HepG2 (cell line): Measurements from ENCODE around the gene HSD17B11. TPM values are rescaled to one million over a fixed set of nuclear protein-coding genes. Genes with fewer than 3 reads are reported as not detected.

Source experiments
- ATAC-seq: fragments of 200-7000 bp; cut with Tn5 transposase; 3 replicates; pipeline ENCODE4 v1.9.1; 2020; ENCODE audit warnings: mild to moderate bottlenecking, moderate library complexity
- BruUV-seq: library from RNA; stranded (reverse); fragments of 400-500 nt; replicated peaks from 2 replicates; lab custom pipeline; 2021; lab: Mats Ljungman, UMichigan
- CTCF ChIA-PET: fragments of 300-600 bp; formaldehyde crosslinking; extraction: SDS; loops from one replicate; lab custom pipeline; 2021; ENCODE audit warnings: low total read pairs, inconsistent platforms, low intra/inter-chr PET ratio; lab: Yijun Ruan, JAX
- POLR2A ChIA-PET: fragments of 350-600 bp; sonication (Branson Sonifier 250); formaldehyde crosslinking; loops from one replicate; lab custom pipeline; 2020; ENCODE audit warnings: antibody characterized with exemption, inconsistent platforms; lab: Yijun Ruan, JAX
- DNase-seq: peaks from one replicate; pipeline ENCODE4 v3.0.0-alpha.2; 2015; ENCODE audit warnings: low spot score
- FAIRE-seq: peaks from 3 replicates; lab custom pipeline; 2011; peaks lifted over from hg19 to GRCh38; lab: Jason Lieb, UNC
- H2AFZ ChIP-seq: one replicate; pipeline ENCODE4 v1.6.1; 2011; ENCODE audit warnings: low read length, inconsistent platforms
- H3K27ac ChIP-seq: fragments of 300-600 bp; 3 replicates; pipeline ENCODE4 v1.8.0; 2011; ENCODE audit warnings: mixed run types, mild to moderate bottlenecking, mixed read lengths, low read length, inconsistent platforms; ENCODE audit not compliant: insufficient read depth; ENCODE audit errors: extremely low read length
- H3K27me3 ChIP-seq, 2 experiments: fragments of 200-600 bp in 1 of 2; 2 replicates in 1 of 2; 3 replicates in 1 of 2; pipeline versions ENCODE4 v1.6.0 to v1.8.0; 2011; ENCODE audit warnings: low read length in 2 of 2, mild to moderate bottlenecking in 2 of 2, moderate library complexity in 2 of 2, inconsistent platforms in 1 of 2; ENCODE audit not compliant: insufficient read depth in 2 of 2, control insufficient read depth in 1 of 2
- H3K36me3 ChIP-seq, 2 experiments: fragments of 200-600 bp in 1 of 2; replicated peaks in 1 of 2; 2 replicates in 1 of 2; 3 replicates in 1 of 2; pipeline versions ENCODE4 v1.5.1 to v1.8.0; 2011; ENCODE audit warnings: low read length in 2 of 2, inconsistent platforms in 1 of 2; ENCODE audit not compliant: insufficient read depth in 2 of 2, control insufficient read depth in 1 of 2
- H3K4me1 ChIP-seq: 2 replicates; pipeline ENCODE4 v1.5.1; 2012; ENCODE audit warnings: low read length, inconsistent platforms; ENCODE audit not compliant: insufficient read depth
- H3K4me2 ChIP-seq: 2 replicates; pipeline ENCODE4 v1.6.0; 2011; ENCODE audit warnings: low read depth, low read length, inconsistent platforms
- H3K4me3 ChIP-seq, 3 experiments: fragments of 200-600 bp in 1 of 3; sonication (generic), shearing (Covaris generic) in 1 of 3; replicated peaks in 1 of 3; 2 replicates each; pipeline ENCODE4 v1.5.1; 2011 to 2016; ENCODE audit warnings: low read length in 3 of 3, inconsistent platforms in 2 of 3, low read depth in 2 of 3, mild to moderate bottlenecking in 2 of 3, control low read depth in 1 of 3, mixed read lengths in 1 of 3; ENCODE audit not compliant: insufficient read depth in 1 of 3
- H3K79me2 ChIP-seq: one replicate; pipeline ENCODE4 v1.6.1; 2011; ENCODE audit warnings: low read length, inconsistent platforms; ENCODE audit not compliant: insufficient read depth
- H3K9ac ChIP-seq: 2 replicates; pipeline ENCODE4 v1.6.0; 2011; ENCODE audit warnings: mild to moderate bottlenecking, low read depth, low read length, inconsistent platforms; ENCODE audit not compliant: insufficient read depth
- H3K9me3 ChIP-seq: 2 replicates; pipeline ENCODE4 v1.5.1; 2012; ENCODE audit warnings: mild to moderate bottlenecking, low read length
- H4K20me1 ChIP-seq: 2 replicates; pipeline ENCODE4 v1.6.0; 2011; ENCODE audit warnings: inconsistent platforms, mild to moderate bottlenecking, low read length, moderate library complexity; ENCODE audit not compliant: insufficient read depth
- KDM1A ChIP-seq: IDR thresholded peaks from 2 replicates; pipeline ENCODE4 v1.6.1; 2016; ENCODE audit warnings: missing compliant biosample characterization
- KLF16 ChIP-seq, 2 experiments: sonication (generic) in 1 of 2; formaldehyde crosslinking in 1 of 2; IDR thresholded peaks; 2 replicates each; pipeline versions ENCODE4 v1.6.1 to v1.8.0; 2016 to 2023; ENCODE audit warnings: missing genetic modification reagents in 2 of 2, missing compliant biosample characterization in 1 of 2
- SMAD1 ChIP-seq: sonication (generic); formaldehyde crosslinking; IDR thresholded peaks from 2 replicates; pipeline ENCODE4 v1.4.0; 2020; ENCODE audit warnings: missing genetic modification reagents, low read depth, mild to moderate bottlenecking, borderline replicate concordance
- ZNF317 ChIP-seq: sonication (generic); formaldehyde crosslinking; IDR thresholded peaks from 2 replicates; pipeline ENCODE4 v1.5.0; 2020; ENCODE audit warnings: mild to moderate bottlenecking, missing genetic modification reagents
- WGBS: methylation state at CpG from one replicate; pipeline ENCODE4 v1.1.6; 2017; ENCODE audit warnings: low lambda C conversion rate; 5-methylcytosine and 5-hydroxymethylcytosine counted together
- in situ Hi-C: cut with HindIII; loops from 2 replicates; pipeline ENCODE4 v1.10.0; 2017; ENCODE audit warnings: low pct_unique_long_range_greater_than_20kb; ENCODE audit not compliant: extremely low pct_ligation_motif_present
- intact Hi-C: fragments of 100-400 bp; cut with micrococcal nuclease; formaldehyde crosslinking; loops from one replicate; pipeline ENCODE4 v1.10.0; 2022; ENCODE audit not compliant: unreplicated experiment
- polyA plus RNA-seq, 8 experiments: library from polyadenylated mRNA; depleted of rRNA in 3 of 8; stranded (reverse) in 7 of 8; unstranded in 1 of 8; fragments of >200 nt; fragmentation: Illumina TruSeq in 4 of 8; extraction: Trizol in 4 of 8; gene quantifications; 2 replicates each; pipeline versions ENCODE4 v1.2.1 to v1.2.3, GENCODE V29; 2011 to 2016; ENCODE audit warnings: low read depth in 4 of 8, missing spikeins in 1 of 8, mixed read lengths in 1 of 8; ENCODE audit not compliant: insufficient read depth in 1 of 8
- total RNA-seq, 5 experiments: library from RNA; depleted of rRNA; stranded (reverse); fragments of >200 nt; fragmentation: Illumina TruSeq; extraction: Trizol; gene quantifications; 2 replicates each; pipeline ENCODE4 v1.2.3, GENCODE V29; 2016; ENCODE audit warnings: low read depth in 1 of 5
- TF ChIP-seq, protein P1 (sequence below): sonication (generic); formaldehyde crosslinking; IDR thresholded peaks from 2 replicates; pipeline ENCODE4 v1.4.0; 2020; ENCODE audit warnings: mild to moderate bottlenecking, low read depth, missing genetic modification reagents
- TF ChIP-seq, protein P2 (sequence below): sonication (generic); formaldehyde crosslinking; IDR thresholded peaks from 2 replicates; pipeline ENCODE4 v1.5.0; 2020; ENCODE audit warnings: mild to moderate bottlenecking, low read depth, missing genetic modification reagents, borderline replicate concordance

HSD17B11 gene
- total and polyA plus RNA-seq, 2 of the 13 experiments (the other 11 are each of a cell fraction or from before 2014, with no cell fraction given): 121 to 158 TPM

DNA sequence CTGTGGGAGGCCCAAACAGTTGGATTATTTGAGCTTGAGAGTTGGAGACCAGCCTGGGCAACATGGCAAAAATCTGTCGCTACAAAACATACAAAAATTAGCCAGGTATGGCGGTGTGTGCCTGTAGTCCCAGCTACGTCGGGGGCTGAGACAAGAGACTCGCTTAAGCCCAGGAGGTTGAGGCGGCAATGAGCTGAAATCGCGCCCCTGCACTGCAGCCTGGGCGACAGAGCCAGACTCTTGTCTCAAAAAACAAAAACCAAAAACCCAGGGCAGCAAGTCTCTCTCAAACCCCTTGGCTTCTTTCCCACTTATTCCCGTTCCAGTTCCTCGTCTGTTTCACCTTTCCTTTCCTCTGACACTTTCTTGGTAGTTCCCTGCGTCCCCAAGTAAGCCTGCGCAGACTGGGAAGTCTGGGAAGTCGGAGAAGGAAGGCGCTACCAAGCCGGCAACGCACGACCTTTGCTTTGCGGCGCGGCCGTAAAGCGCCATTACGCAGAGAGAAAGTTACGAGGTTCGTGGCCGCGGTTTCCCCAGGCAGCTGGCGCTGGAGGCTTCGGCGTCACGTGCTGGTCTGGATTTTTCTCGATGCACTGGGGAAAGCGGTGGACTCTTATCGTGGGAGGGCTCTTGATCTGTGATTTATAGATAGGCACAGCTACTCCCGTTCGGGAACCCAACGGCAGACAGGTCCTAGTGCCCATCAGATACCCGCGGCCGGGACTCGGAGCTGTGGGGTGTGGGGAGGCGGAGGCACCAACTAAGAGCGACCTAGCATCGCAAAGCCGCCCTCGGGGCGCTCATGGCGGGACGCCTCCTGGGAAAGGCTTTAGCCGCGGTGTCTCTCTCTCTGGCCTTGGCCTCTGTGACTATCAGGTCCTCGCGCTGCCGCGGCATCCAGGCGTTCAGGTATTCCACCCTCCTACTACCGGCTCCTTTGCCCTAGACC lies 31.4 kb upstream of the HSD17B11 start, which contains the start of gene NUDT9 (continued):
- TF ChIP-seq, protein P1, sequence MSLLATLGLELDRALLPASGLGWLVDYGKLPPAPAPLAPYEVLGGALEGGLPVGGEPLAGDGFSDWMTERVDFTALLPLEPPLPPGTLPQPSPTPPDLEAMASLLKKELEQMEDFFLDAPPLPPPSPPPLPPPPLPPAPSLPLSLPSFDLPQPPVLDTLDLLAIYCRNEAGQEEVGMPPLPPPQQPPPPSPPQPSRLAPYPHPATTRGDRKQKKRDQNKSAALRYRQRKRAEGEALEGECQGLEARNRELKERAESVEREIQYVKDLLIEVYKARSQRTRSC (CRISPR knock-in tag): no peak
- TF ChIP-seq, protein P2, sequence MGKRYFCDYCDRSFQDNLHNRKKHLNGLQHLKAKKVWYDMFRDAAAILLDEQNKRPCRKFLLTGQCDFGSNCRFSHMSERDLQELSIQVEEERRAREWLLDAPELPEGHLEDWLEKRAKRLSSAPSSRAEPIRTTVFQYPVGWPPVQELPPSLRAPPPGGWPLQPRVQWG (CRISPR knock-in tag): no peak
- peak; percentile 62; the same call in 1 of the 2 replicates for TF ChIP-seq SMAD1
- TF ChIP-seq, all 625 proteins: peak for 335

DNA sequence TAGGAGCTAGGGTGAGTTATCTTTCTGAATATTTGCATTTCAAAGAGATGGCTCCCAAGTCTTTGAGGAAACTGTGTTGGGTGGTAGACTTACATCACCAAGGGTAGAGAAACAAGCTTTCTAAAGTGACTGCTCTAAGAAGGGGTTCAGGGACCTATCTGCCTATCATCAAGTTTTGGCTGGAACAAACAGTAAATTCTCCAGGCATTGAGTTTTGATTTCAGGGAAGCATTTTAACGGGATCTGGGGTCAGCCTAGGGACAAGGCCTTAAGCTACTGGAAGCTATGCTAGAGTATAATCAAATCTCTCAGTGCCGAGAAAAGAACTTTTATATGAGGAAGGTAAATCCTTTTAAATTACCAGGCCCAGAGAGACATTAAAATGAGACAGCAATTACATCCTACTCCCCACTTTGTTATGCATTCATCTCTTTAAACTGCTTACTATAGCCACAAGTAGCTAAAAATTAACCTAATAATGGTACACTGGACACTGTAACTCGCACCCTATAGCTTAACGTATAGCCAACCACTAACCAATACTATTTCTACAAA lies 29.4 kb upstream of the HSD17B11 start:
- Histone ChIP-seq H3K36me3 (no peaks in the 10 kb centered on the region), H3K4me1 (peaks cover 80% of the 10 kb centered on the region), H3K79me2 (peaks cover 29% of the 10 kb centered on the region), H3K9ac (peak overlapping the region; percentile 19), H3K4me2 (peak overlapping the region; percentile 92), H4K20me1 (no peaks in the 10 kb centered on the region), H2AFZ (no peak overlapping the region), H3K27me3 (no peaks in the 10 kb centered on the region; a peak in 1 of 5 replicates), H3K9me3 (no peaks in the 10 kb centered on the region), H3K4me3 (peak overlapping the region; percentile 5 to 35 (median 25); a peak in 4 of 6 replicates), H3K27ac (peak overlapping the region; percentile 55)
- ChIA-PET CTCF (no interaction called here), POLR2A (interaction anchor here (1.0 to 9.6 kb wide), 6 partner anchors 11 to 142 kb away, joined by 3 to 172 read pairs (median 5); partner anchors contain the start of gene HSD17B11)
- TF ChIP-seq KLF16 (CRISPR knock-in tag; IDR thresholded peaks at IDR 0.05) (0 out of 4 replicates have a peak, but pooled peaks of 1 of the 2 experiments have one; percentile 17), ZNF317 (CRISPR knock-in tag) (no peak), KDM1A (CRISPR knock-in tag) (0 out of 2 replicates have a peak, but pooled peaks have one; percentile 2)
- DNase-seq (no peak), FAIRE-seq (no peak), ATAC-seq (no peak)
- intact Hi-C loops (loop anchor here (5.0 to 10.0 kb wide), 2 partner anchors 46 to 47 kb away; no protein-coding TSS in a partner anchor), in situ Hi-C loops (no loop called here)
- WGBS: 0% methylated on average over 4 of the region's 4 CpGs
- BruUV-seq: no TSS peak
